Mucosa of rectum (tissue), 2 donors: Measurements from ENCODE around the gene MET.

Source experiments
- H3K27ac ChIP-seq, 2 donors: one replicate each; pipeline ENCODE4 v1.7.0; 2013; ENCODE audit warnings: inconsistent platforms in 2 of 2, low read depth in 2 of 2, low read length in 2 of 2
- H3K27me3 ChIP-seq, 2 donors: one replicate each; pipeline ENCODE4 v1.7.0; 2013; ENCODE audit warnings: low read length in 2 of 2; ENCODE audit not compliant: control insufficient read depth in 2 of 2, insufficient read depth in 2 of 2
- H3K36me3 ChIP-seq, 2 donors: one replicate each; pipeline ENCODE4 v1.7.0; 2013; ENCODE audit warnings: low read length in 2 of 2; ENCODE audit not compliant: control insufficient read depth in 2 of 2, insufficient read depth in 2 of 2
- H3K4me1 ChIP-seq, 2 donors: one replicate each; pipeline ENCODE4 v1.7.0; 2013; ENCODE audit warnings: low read length in 2 of 2, mild to moderate bottlenecking in 1 of 2; ENCODE audit not compliant: control insufficient read depth in 2 of 2, insufficient read depth in 2 of 2
- H3K4me3 ChIP-seq, 2 donors: one replicate each; pipeline ENCODE4 v1.7.0; 2013; ENCODE audit warnings: low read length in 2 of 2
- H3K9ac ChIP-seq, 2 donors: one replicate each; pipeline ENCODE4 v1.7.0; 2013; ENCODE audit warnings: low read length in 2 of 2, low read depth in 1 of 2, mild to moderate bottlenecking in 1 of 2
- H3K9me3 ChIP-seq, 2 donors: one replicate each; pipeline ENCODE4 v1.7.0; 2013; ENCODE audit warnings: low read length in 2 of 2; ENCODE audit not compliant: control insufficient read depth in 2 of 2
- donor health status: healthy.
- donor health status: Normal muscosa, but diverticular disease.

The MET gene

DNA sequence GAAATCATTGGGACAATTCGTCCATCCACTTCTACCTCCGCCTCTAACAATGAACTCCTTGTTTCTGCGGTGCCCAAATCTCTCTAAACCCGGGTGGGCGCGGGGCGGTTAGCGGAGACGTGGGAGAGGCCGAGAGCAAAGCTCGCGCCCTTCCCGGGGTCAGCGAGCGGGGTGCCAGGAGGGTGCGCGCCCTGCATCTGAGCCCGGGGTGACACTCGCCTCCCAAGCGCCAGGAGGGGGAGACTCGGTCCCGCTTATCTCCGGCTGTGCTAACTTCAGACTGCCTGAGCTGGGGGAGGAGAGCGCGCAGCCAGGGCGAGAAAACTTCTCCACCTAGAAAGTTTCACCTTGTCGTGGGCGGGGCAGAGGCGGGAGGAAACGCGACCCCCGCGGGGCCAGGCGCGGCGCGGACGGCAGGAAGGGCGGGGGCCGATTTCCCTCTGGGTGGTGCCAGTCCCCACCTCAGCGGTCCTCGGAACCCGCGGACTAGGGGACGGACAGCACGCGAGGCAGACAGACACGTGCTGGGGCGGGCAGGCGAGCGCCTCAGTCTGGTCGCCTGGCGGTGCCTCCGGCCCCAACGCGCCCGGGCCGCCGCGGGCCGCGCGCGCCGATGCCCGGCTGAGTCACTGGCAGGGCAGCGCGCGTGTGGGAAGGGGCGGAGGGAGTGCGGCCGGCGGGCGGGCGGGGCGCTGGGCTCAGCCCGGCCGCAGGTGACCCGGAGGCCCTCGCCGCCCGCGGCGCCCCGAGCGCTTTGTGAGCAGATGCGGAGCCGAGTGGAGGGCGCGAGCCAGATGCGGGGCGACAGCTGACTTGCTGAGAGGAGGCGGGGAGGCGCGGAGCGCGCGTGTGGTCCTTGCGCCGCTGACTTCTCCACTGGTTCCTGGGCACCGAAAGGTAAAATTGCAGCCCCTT, at the start of gene MET:
TSS of gene MET (plus strand) at position 516 of the 915 bp plus-strand sequence. CDS start 26,889 bp downstream, outside the sequence.
- Histone ChIP-seq H3K27ac (peak within 1 kb of the TSS; percentile 82 to 85), H3K27me3 (no peaks in the 10 kb centered on the region)

DNA sequence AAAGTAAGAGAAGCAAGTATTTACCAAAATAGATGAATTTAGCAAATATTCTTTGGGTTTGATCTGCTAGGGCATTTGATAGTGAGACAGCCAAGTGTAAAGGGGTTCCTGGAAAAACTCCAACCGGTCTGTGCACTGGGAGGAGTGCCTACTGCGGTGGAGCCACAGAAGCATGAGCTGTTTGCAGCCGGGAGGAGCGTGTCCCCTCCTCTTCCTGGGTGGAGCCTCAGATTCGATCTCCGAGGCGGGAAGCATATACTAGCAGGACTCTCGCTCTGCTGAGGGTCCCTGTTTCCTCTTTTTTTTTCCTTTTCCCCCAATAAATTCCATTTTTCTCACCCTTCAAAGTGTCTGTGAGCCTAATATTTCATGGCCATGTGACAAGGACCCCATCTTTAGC, 45.1 kb upstream of the MET start:
- Histone ChIP-seq H3K4me3 (no peak overlapping the region), H3K4me1 (peaks cover 2 to 9% of the 10 kb centered on the region in 2 donors), H3K36me3 (no peaks in the 10 kb centered on the region), H3K9me3 (no peaks in the 10 kb centered on the region), H3K9ac (no peak overlapping the region), H3K27ac (no peak overlapping the region), H3K27me3 (no peaks in the 10 kb centered on the region)

More for the DNA sequence above, at the start of gene MET:
- Histone ChIP-seq H3K9ac (peak within 1 kb of the TSS; percentile 74 to 92), H3K4me1 (peaks cover 0 to 17% of the 10 kb centered on the region in 2 donors), H3K9me3 (no peaks in the 10 kb centered on the region), H3K36me3 (no peaks in the 10 kb centered on the region), H3K4me3 (peak within 1 kb of the TSS; percentile 90 to 97)

- Histone ChIP-seq H3K9ac (no peak overlapping the region), H3K4me3 (no peak overlapping the region), H3K9me3 (no peaks in the 10 kb centered on the region), H3K27me3 (no peaks in the 10 kb centered on the region), H3K36me3 (no peaks in the 10 kb centered on the region), H3K4me1 (peaks cover 2 to 9% of the 10 kb centered on the region in 2 donors), H3K27ac (peak overlapping the region in 1 of 2 donors; percentile 20)
Observed at GRCh38 chr7:116629051-116629463, 42.9 kb upstream of the MET start.

DNA sequence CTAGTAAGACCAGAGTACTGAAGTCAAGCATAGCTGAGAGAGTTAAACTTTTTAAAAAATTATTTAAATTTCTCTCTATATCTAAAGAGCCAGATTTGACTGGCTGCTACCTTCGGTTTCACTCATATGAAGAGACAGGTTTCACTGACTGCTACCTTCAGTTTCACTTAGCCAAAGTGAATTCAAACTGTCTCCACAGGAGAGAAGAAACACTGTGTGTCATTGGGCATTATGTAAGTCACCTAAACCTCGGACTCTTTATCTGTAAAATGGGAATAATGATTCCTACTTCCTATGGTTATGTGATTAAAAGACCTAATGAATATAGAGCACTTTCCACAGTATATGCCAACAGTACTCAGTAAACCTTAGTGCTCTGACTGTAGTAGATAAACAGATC, 41.6 kb upstream of the MET start:
- Histone ChIP-seq H3K36me3 (no peaks in the 10 kb centered on the region), H3K4me3 (peak overlapping the region in 1 of 2 donors; percentile 58), H3K9me3 (no peaks in the 10 kb centered on the region), H3K4me1 (peaks cover 2 to 9% of the 10 kb centered on the region in 2 donors), H3K27me3 (no peaks in the 10 kb centered on the region), H3K9ac (no peak overlapping the region), H3K27ac (peak overlapping the region; percentile 69)

DNA sequence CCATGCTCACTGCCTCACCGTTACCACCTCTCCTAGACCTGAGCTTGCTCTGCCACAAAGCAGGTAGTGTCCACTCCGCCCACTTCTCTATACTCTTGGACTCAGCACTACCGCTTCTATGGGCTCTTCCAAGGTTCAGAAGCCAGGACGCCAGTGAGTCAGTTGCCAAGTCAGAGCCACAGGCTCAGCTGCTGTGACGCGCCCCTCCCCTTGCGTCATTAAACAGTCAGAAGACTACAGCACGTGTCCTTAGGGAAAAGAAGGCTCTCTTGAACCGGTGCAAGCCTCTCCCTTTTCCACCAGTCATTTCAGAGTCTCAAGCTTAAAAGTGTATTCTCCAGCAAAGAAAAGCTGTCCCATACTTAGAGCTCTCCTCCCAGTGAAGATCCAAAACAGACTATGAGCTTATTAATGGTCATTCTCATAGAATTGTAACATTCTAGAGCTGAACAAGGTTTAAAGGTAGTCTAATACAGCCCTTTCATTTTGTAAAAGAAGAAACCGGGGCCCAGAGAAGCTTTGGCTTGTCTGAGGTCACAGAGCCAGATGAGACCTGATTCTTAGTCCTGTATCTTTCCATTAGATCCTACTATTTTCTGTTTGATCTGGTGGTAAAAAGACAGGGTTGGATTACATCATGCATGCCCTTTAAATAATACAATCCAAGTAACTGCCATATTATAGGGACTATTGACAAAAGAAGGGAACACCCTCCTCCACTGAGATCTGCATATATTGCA, 40.9 kb upstream of the MET start:
- Histone ChIP-seq H3K4me3 (peak overlapping the region; percentile 44 to 58), H3K27ac (peak overlapping the region; percentile 69), H3K36me3 (no peaks in the 10 kb centered on the region), H3K4me1 (peaks cover 2 to 9% of the 10 kb centered on the region in 2 donors), H3K27me3 (no peaks in the 10 kb centered on the region), H3K9me3 (no peaks in the 10 kb centered on the region), H3K9ac (peak overlapping the region in 1 of 2 donors; percentile 17)

- Histone ChIP-seq H3K4me3 (no peak overlapping the region), H3K4me1 (peaks cover 2 to 9% of the 10 kb centered on the region in 2 donors), H3K27ac (no peak overlapping the region), H3K9me3 (no peaks in the 10 kb centered on the region), H3K36me3 (no peaks in the 10 kb centered on the region), H3K9ac (no peak overlapping the region), H3K27me3 (no peaks in the 10 kb centered on the region)
Observed at GRCh38 chr7:116631676-116632075, 40.3 kb upstream of the MET start.

GRCh38 chr7:116632384-116632783, 39.6 kb upstream of the MET start:
- Histone ChIP-seq H3K9me3 (no peaks in the 10 kb centered on the region), H3K4me1 (peaks cover 2 to 9% of the 10 kb centered on the region in 2 donors), H3K36me3 (no peaks in the 10 kb centered on the region), H3K27ac (no peak overlapping the region), H3K4me3 (no peak overlapping the region), H3K9ac (no peak overlapping the region), H3K27me3 (no peaks in the 10 kb centered on the region)

DNA sequence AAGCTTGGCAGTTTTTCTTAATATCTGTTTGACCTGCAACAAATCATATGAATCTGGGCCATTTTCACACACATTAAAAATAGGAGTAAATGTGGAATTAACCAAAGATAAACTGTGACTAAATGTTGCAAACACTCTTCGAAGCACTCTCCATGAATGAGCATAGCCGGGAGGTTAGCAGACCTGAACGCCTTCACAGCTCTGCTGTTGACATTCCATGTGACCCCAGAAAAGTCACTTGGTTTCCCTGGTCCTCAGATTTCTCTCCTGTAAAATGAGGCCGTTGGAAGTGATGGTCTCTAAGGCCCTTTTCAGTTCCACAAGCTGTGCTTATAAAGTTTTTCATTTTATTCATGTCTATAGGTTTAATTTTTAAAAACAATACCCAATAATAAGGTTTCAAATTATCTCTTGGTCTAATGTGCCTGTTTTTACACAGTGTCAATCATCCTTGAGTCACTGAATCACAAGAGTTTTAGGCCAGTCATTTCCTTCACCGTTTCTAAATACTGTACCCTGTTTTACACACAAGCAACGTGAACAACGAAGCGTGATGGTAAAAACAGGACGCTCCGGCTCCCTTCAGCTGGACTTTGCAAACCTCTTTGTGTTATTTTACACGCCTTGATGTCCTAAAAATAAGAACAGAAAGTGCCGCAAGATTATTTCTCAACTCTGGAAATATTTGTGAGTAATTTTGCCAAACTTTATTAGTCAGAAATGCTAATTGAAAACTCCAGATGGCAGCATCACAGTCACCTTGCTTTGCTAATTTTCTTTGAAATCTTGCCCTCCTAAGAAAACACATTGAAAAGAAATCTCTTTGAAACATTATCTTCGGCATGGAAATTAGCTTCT, 38.6 kb upstream of the MET start:
- Histone ChIP-seq H3K27ac (no peak overlapping the region), H3K4me1 (peaks cover 2 to 9% of the 10 kb centered on the region in 2 donors)

DNA sequence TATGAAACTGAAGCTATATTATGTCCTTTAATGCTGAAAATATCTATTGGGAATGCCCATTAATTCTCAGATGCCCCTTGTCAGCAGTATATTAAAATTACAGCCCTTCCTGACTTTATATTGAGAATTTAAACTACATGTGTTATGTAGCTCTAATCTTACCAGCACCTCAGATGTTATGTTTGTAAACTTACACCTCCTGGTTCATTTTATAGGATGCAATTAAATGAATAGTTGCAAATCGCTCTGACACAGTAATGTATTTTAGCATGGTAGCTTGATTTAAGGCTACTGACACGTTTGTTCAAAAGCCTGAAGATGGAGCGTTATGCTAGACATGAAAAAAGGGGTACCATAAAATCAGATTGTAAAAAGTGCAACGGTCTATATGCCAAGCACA, 35.0 kb upstream of the MET start:
- Histone ChIP-seq H3K4me1 (no peaks in the 10 kb centered on the region), H3K4me3 (no peak overlapping the region)

More for the DNA sequence above, 38.6 kb upstream of the MET start:
- H3K4me3 ChIP-seq, result no peak overlapping the region
- H3K9me3 ChIP-seq, result no peaks in the 10 kb centered on the region
- no peaks in the 10 kb centered on the region for H3K36me3 ChIP-seq
- no peaks in the 10 kb centered on the region for H3K27me3 ChIP-seq
- no peak overlapping the region for H3K9ac ChIP-seq

More for the DNA sequence above, 35.0 kb upstream of the MET start:
- Histone ChIP-seq H3K9me3 (no peaks in the 10 kb centered on the region), H3K36me3 (no peaks in the 10 kb centered on the region), H3K9ac (no peak overlapping the region), H3K27ac (no peak overlapping the region), H3K27me3 (no peaks in the 10 kb centered on the region)
